NCI-H1105 treated with DMSO at 0.1 percent for 48 hours (cell line): Measurements from ENCODE around the gene PLSCR3.

Experiments used
- DNase-seq: peaks from one replicate; lab custom pipeline; 2025; lab: John Stamatoyannopoulos, UW

PLSCR3 gene

GRCh38 chr17:7426203-7426863 lies 32.0 kb upstream of the PLSCR3 start:
- DNase-seq: no peak

GRCh38 chr17:7425756-7426155 lies 31.4 kb upstream of the PLSCR3 start:
- DNase-seq: no peak

- no peak for DNase-seq
These were observed 31.0 kb upstream of the PLSCR3 start, which contains the start of gene SPEM2 for GRCh38 chr17:7425316-7425715. Gene SPEM2, plus strand, starts transcription at chr17:7425616. Its CDS starts 73 bp downstream, at chr17:7425689.

- no peak for DNase-seq
These were observed 29.4 kb upstream of the PLSCR3 start for GRCh38 chr17:7423679-7424078.

- no peak for DNase-seq
These were observed 26.9 kb upstream of the PLSCR3 start for GRCh38 chr17:7421186-7421585.

GRCh38 chr17:7419819-7420610 lies 25.7 kb upstream of the PLSCR3 start, which contains the start of gene SPEM1:
Gene SPEM1, plus strand, starts transcription at chr17:7420324. Its CDS starts 61 bp downstream, at chr17:7420385.
- DNase-seq: no peak

- no peak for DNase-seq
These were observed 24.3 kb upstream of the PLSCR3 start for GRCh38 chr17:7418472-7419152.

- no peak for DNase-seq
These were observed 22.8 kb upstream of the PLSCR3 start for GRCh38 chr17:7417056-7417655.

GRCh38 chr17:7416323-7416722 lies 22.0 kb upstream of the PLSCR3 start:
- DNase-seq: no peak

- DNase-seq: no peak
These were observed 21.5 kb upstream of the PLSCR3 start for GRCh38 chr17:7415784-7416183.

- no peak for DNase-seq
These were observed 20.5 kb upstream of the PLSCR3 start for GRCh38 chr17:7414837-7415236.

- no peak for DNase-seq
These were observed 19.1 kb upstream of the PLSCR3 start for GRCh38 chr17:7413346-7413985.

- no peak for DNase-seq
These were observed 17.1 kb upstream of the PLSCR3 start for GRCh38 chr17:7411427-7411750.

- DNase-seq: no peak
These were observed 16.5 kb upstream of the PLSCR3 start for GRCh38 chr17:7410634-7411426.

GRCh38 chr17:7409716-7410115 lies 15.4 kb upstream of the PLSCR3 start:
- DNase-seq: no peak

GRCh38 chr17:7408863-7409262 lies 14.5 kb upstream of the PLSCR3 start:
- no peak for DNase-seq

GRCh38 chr17:7408252-7408727 lies 14.0 kb upstream of the PLSCR3 start:
- DNase-seq: no peak

- no peak for DNase-seq
These were observed 13.3 kb upstream of the PLSCR3 start, which contains the start of gene NLGN2 for GRCh38 chr17:7407485-7408251. Gene NLGN2, plus strand, starts transcription at chr17:7407845. Its CDS starts 411 bp downstream, at chr17:7408256.

GRCh38 chr17:7407082-7407481 lies 12.8 kb upstream of the PLSCR3 start:
- no peak for DNase-seq

- DNase-seq: peak; percentile 5
These were observed 12.0 kb upstream of the PLSCR3 start for GRCh38 chr17:7406235-7406825.
